ENCODE results near the gene GALNT13.

GALNT13 gene

GRCh38 chr2:154459286-154459685, 587.6 kb downstream of the GALNT13 start:
- H3K9me2 ChIP-seq (replicated peaks; ENCODE audit: insufficient read depth, low read length), result no peaks in the 10 kb centered on the region
- no peaks in the 10 kb centered on the region for H3K9me3 ChIP-seq (ENCODE audit: insufficient read depth, low read length)
- no peaks in the 10 kb centered on the region for H3K36me3 ChIP-seq (ENCODE audit: low read length)
- no peak overlapping the region for H2AFZ ChIP-seq (ENCODE audit: low read depth, low read length, severe bottlenecking)
- H3K27me3 ChIP-seq (ENCODE audit: low read length), result no peaks in the 10 kb centered on the region
- no peak overlapping the region for H3K4me2 ChIP-seq (ENCODE audit: low read depth, low read length, poor library complexity, severe bottlenecking)
- no peaks in the 10 kb centered on the region for H3F3A ChIP-seq (ENCODE audit: insufficient read depth)
- no peak overlapping the region for H3K27ac ChIP-seq (ENCODE audit: low read depth, low read length)
- H3K4me3 ChIP-seq (ENCODE audit: insufficient read depth, low read length, poor library complexity, severe bottlenecking), result no peak overlapping the region
- H3K79me2 ChIP-seq (ENCODE audit: insufficient read depth, low read length), result no peaks in the 10 kb centered on the region
- H3K9ac ChIP-seq (ENCODE audit: low read length), result no peak overlapping the region
- TF ChIP-seq EZH2phosphoT487 (conservative IDR thresholded peaks at IDR 0.05; ENCODE audit: low read length), result no peak
- TF ChIP-seq CTCF (IDR thresholded peaks at IDR 0.05; ENCODE audit: insufficient read depth, low read length, poor library complexity, severe bottlenecking), result no peak
- no peaks in the 10 kb centered on the region for H4K20me1 ChIP-seq (ENCODE audit: low read depth, low read length)

DNA sequence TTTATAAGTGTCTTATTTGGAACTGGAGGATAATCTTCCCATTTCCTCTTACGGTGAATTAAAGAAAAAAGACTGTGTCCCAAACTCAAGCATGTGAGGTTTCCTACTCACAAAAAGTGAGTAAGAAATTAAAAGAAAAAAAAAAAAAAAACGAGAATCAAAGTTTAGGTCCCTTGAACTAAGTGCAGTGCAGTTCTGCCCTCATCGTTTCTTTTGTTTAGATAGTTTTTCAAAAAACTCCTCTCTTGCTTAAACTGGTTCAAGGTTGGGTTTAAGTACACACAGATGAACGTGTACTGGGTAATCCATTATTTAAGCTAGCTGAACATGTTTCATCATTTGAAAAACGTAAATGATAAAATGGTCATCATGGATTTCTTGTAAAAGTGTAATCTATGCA, 590.9 kb downstream of the GALNT13 start:
- no peaks in the 10 kb centered on the region for H3K9me2 ChIP-seq (replicated peaks; ENCODE audit: insufficient read depth, low read length)
- H3K36me3 ChIP-seq (ENCODE audit: low read length), result no peaks in the 10 kb centered on the region
- no peaks in the 10 kb centered on the region for H3F3A ChIP-seq (ENCODE audit: insufficient read depth)
- H4K20me1 ChIP-seq (ENCODE audit: low read depth, low read length), result no peaks in the 10 kb centered on the region
- no peaks in the 10 kb centered on the region for H3K27me3 ChIP-seq (ENCODE audit: low read length)
- H3K27ac ChIP-seq (ENCODE audit: low read depth, low read length), result no peak overlapping the region
- no peak overlapping the region for H3K4me2 ChIP-seq (ENCODE audit: low read depth, low read length, poor library complexity, severe bottlenecking)
- TF ChIP-seq EZH2phosphoT487 (conservative IDR thresholded peaks at IDR 0.05; ENCODE audit: low read length), result no peak
- TF ChIP-seq CTCF (IDR thresholded peaks at IDR 0.05; ENCODE audit: insufficient read depth, low read length, poor library complexity, severe bottlenecking), result no peak
- no peaks in the 10 kb centered on the region for H3K79me2 ChIP-seq (ENCODE audit: insufficient read depth, low read length)
- peak overlapping the region; percentile 25 for H2AFZ ChIP-seq (ENCODE audit: low read depth, low read length, severe bottlenecking)
- H3K9me3 ChIP-seq (ENCODE audit: insufficient read depth, low read length), result no peaks in the 10 kb centered on the region
- H3K9ac ChIP-seq (ENCODE audit: low read length), result no peak overlapping the region
- H3K4me3 ChIP-seq (ENCODE audit: insufficient read depth, low read length, poor library complexity, severe bottlenecking), result no peak overlapping the region

GRCh38 chr2:154466226-154466625, 594.5 kb downstream of the GALNT13 start:
- Histone ChIP-seq H3K9ac (ENCODE audit: low read length) (no peak overlapping the region), H3K27me3 (ENCODE audit: low read length) (no peaks in the 10 kb centered on the region), H2AFZ (ENCODE audit: low read depth, low read length, severe bottlenecking) (no peak overlapping the region), H3K79me2 (ENCODE audit: insufficient read depth, low read length) (no peaks in the 10 kb centered on the region), H3K4me3 (ENCODE audit: insufficient read depth, low read length, poor library complexity, severe bottlenecking) (no peak overlapping the region), H3K36me3 (ENCODE audit: low read length) (no peaks in the 10 kb centered on the region), H3K4me2 (ENCODE audit: low read depth, low read length, poor library complexity, severe bottlenecking) (no peak overlapping the region), H3K27ac (ENCODE audit: low read depth, low read length) (no peak overlapping the region), H3F3A (ENCODE audit: insufficient read depth) (no peaks in the 10 kb centered on the region), H3K9me3 (ENCODE audit: insufficient read depth, low read length) (no peaks in the 10 kb centered on the region), H3K9me2 (replicated peaks; ENCODE audit: insufficient read depth, low read length) (no peaks in the 10 kb centered on the region), H4K20me1 (ENCODE audit: low read depth, low read length) (no peaks in the 10 kb centered on the region)
- TF ChIP-seq CTCF (IDR thresholded peaks at IDR 0.05; ENCODE audit: insufficient read depth, low read length, poor library complexity, severe bottlenecking) (no peak), EZH2phosphoT487 (conservative IDR thresholded peaks at IDR 0.05; ENCODE audit: low read length) (no peak)

Measured in SU-DHL-6 (cell line).